Measurements from ENCODE around the gene OR5L1.

The OR5L1 gene

GRCh38 chr11:55811067-55811466, at the start of gene OR5L1:
OR5L1 (plus strand) TSS chr11:55811367; CDS start chr11:55811467, 100 bp downstream.
- no peak for DNase-seq

DNA sequence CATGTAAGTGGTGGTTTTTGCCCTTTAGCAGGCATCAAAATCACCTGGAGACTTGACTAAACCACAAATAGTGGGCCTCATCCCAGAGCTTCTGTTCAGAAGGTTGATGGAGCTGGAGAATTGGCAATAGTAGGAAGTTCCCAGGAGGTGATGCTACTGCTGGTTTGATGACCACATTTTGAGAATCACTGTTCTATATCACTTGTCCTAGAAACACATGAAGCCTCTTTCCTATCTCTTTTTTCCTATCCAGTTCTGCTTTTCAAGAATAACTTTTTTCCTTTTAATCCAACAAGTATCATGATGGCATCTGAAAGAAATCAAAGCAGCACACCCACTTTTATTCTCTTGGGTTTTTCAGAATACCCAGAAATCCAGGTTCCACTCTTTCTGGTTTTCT, 38.0 kb upstream of the OR5L1 start, which contains the start of gene OR5D13:
Gene OR5D13 (plus strand): TSS at position 301 of the 400 bp plus-strand sequence. CDS start 0 bp downstream, at position 301.
- no peak for DNase-seq

GRCh38 chr11:55791606-55792005, 19.6 kb upstream of the OR5L1 start:
- no peak for DNase-seq

GRCh38 chr11:55793321-55793720, 17.8 kb upstream of the OR5L1 start:
- DNase-seq = no peak

GRCh38 chr11:55795256-55795655, 15.9 kb upstream of the OR5L1 start, which contains the start of gene OR5D14:
OR5D14 (plus strand) TSS chr11:55795556; CDS start chr11:55795556, 0 bp downstream.
- no peak for DNase-seq

GRCh38 chr11:55806248-55806647, 4.9 kb upstream of the OR5L1 start:
- no peak for DNase-seq

DNA sequence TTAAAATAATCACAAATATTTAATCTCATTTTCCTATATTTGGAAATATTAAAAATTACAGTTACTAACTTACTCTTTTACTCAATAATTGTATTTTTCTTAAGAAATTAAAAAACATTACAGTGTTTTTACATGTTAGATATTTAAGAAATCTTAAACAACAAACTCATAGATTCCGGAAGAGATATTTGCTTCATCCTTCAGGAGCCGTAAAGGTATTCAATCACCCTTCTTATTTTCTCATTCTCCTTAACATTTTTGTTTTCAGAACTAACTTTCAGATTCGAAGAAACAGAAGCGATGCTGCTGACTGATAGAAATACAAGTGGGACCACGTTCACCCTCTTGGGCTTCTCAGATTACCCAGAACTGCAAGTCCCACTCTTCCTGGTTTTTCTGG, 8.2 kb downstream of the OR5L1 start, which contains the start of gene OR5D18:
Gene OR5D18 (plus strand): TSS at position 301 of the 400 bp plus-strand sequence. CDS start 0 bp downstream, at position 301.
- DNase-seq = no peak

- no peak for DNase-seq
Measured at GRCh38 chr11:55826919-55827318, 15.8 kb downstream of the OR5L1 start, which contains the start of gene OR5L2. OR5L2 (plus strand) TSS chr11:55827219; CDS start chr11:55827219, 0 bp downstream.

DNA sequence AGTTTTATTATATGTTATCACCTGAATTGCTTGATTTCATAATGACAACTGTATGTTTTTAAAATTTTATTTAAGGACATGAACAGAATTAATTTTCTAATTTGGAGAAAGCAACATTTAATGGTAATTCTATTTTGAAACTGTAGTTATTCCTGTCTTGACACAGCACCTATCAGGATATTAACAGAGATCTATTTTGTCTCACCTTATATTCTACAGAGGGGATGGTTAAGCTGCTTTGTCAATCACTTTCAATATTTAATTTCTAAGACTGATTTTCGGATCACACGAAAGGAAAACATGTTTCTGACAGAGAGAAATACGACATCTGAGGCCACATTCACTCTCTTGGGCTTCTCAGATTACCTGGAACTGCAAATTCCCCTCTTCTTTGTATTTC, 27.3 kb downstream of the OR5L1 start, which contains the start of gene OR5D16:
Gene OR5D16 (plus strand): TSS at position 301 of the 400 bp plus-strand sequence. CDS start 0 bp downstream, at position 301.
- no peak for DNase-seq

DNA sequence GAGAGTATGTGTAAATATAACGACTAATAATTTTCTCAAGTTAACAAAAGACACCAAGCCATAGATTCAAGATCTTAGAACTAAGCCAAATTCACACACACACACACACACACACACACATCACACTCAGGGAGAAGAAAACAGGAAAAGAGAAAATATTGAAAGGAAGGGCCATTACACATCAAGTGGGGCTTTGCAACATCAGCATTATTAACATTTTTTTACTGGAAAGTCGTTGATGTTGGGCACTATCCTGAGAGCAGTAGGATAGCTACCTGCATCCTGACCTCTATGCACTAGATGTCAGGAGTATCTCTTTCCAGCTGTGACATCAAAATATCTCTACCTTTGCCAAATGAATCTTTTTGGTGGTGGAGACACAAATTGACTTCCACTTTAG, 36.3 kb downstream of the OR5L1 start:
- DNase-seq = no peak

GRCh38 chr11:55849037-55849436, 37.9 kb downstream of the OR5L1 start:
- no peak for DNase-seq

- no peak for DNase-seq
Measured at GRCh38 chr11:55852141-55852540, 41.0 kb downstream of the OR5L1 start.

DNA sequence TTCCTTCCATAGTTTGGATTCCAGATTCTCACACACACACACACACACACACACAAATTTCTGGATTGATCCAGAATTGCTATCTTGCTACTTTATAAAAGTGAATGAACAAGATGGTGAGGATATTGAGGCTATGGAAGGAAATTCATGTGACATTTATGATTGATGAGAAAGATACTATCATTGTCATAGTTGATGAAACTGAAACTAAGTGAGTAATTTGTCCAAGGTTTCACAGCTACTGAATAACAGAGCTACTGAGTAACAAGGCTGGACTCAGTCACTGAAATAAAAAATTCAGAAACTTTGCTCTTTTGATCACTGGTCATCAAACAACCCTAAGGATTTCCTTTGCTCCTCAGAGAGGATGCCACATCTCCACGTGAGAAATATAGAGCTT, 43.5 kb downstream of the OR5L1 start:
- DNase-seq = no peak
